T47D (cell line): ENCODE data around the gene UBASH3B.

ENCODE experiments used
- DNase-seq, 2 experiments: peaks; one replicate each; pipeline versions ENCODE4 v3.0.0 to v3.0.0-alpha.2; 2011 to 2012; ENCODE audit warnings: low read depth in 1 of 2, low spot score in 1 of 2
- JUND ChIP-seq: IDR thresholded peaks from 2 replicates; pipeline ENCODE4 v1.6.1; 2012; ENCODE audit warnings: low read depth
- in situ Hi-C: cut with HindIII; loops from 2 replicates; pipeline ENCODE4 v1.10.0; 2016; ENCODE audit warnings: low sequenced_read_pairs, low pct_unique_long_range_greater_than_20kb

Gene UBASH3B

GRCh38 chr11:122737951-122738693, 82.6 kb downstream of the UBASH3B start:
- no peak for TF ChIP-seq JUND
- in situ Hi-C loops, result no loop called here
- DNase-seq, result no peak

GRCh38 chr11:122741613-122742300, 86.2 kb downstream of the UBASH3B start:
- in situ Hi-C loops, result no loop called here
- TF ChIP-seq JUND, result no peak
- DNase-seq, result no peak

- TF ChIP-seq JUND, result no peak
- in situ Hi-C loops, result no loop called here
- no peak for DNase-seq
Observed at GRCh38 chr11:122742301-122743018, 86.9 kb downstream of the UBASH3B start.

- in situ Hi-C loops, result no loop called here
- TF ChIP-seq JUND, result no peak
- no peak for DNase-seq
Observed at GRCh38 chr11:122743097-122743741, 87.7 kb downstream of the UBASH3B start.

GRCh38 chr11:122743949-122744348, 88.4 kb downstream of the UBASH3B start:
- in situ Hi-C loops, result no loop called here
- no peak for TF ChIP-seq JUND
- no peak for DNase-seq

GRCh38 chr11:122744357-122744756, 88.8 kb downstream of the UBASH3B start:
- DNase-seq, result no peak
- TF ChIP-seq JUND, result no peak

GRCh38 chr11:122745111-122745510, 89.6 kb downstream of the UBASH3B start:
- no peak for TF ChIP-seq JUND
- in situ Hi-C loops, result no loop called here
- no peak for DNase-seq

More at GRCh38 chr11:122744357-122744756, 88.8 kb downstream of the UBASH3B start:
- in situ Hi-C loops, result no loop called here

GRCh38 chr11:122746050-122746478, 90.5 kb downstream of the UBASH3B start:
- no peak for TF ChIP-seq JUND
- in situ Hi-C loops, result no loop called here
- DNase-seq, result no peak

- no peak for DNase-seq
- no peak for TF ChIP-seq JUND
- in situ Hi-C loops, result no loop called here
Observed at GRCh38 chr11:122746611-122747244, 91.2 kb downstream of the UBASH3B start.

- TF ChIP-seq JUND, result no peak
Observed at GRCh38 chr11:122747351-122747781, 91.8 kb downstream of the UBASH3B start.

GRCh38 chr11:122749005-122749687, 93.6 kb downstream of the UBASH3B start:
- no peak for TF ChIP-seq JUND
- peak in 1 of 2 experiments; percentile 52 for DNase-seq
- in situ Hi-C loops, result no loop called here

More at GRCh38 chr11:122747351-122747781, 91.8 kb downstream of the UBASH3B start:
- DNase-seq, result no peak
- in situ Hi-C loops, result no loop called here

- no peak for DNase-seq
- in situ Hi-C loops, result no loop called here
- no peak for TF ChIP-seq JUND
Observed at GRCh38 chr11:122750049-122750448, 94.5 kb downstream of the UBASH3B start.
